ENCODE measurements around the gene THEM4.

THEM4 gene

DNA sequence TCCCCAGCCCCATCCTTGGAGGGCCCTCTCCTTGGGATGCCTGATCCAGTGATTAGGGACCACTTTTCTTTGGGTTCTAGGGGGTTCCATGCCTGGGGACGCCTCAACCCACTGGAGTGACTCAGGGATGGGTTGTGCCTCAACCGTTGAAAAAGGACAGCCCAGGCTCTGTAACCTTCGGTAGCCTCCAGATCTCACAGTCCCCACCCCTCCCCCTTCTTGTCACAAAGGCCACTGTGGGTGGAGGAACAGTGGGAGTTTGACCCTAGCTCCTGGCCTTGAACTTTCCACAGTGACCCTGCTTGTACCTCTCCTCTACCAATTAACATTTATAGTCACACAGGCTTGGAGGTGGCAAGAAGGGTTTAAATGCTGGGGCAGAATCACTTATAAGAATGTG lies 75.1 kb downstream of the THEM4 start:
- no peak for DNase-seq

DNA sequence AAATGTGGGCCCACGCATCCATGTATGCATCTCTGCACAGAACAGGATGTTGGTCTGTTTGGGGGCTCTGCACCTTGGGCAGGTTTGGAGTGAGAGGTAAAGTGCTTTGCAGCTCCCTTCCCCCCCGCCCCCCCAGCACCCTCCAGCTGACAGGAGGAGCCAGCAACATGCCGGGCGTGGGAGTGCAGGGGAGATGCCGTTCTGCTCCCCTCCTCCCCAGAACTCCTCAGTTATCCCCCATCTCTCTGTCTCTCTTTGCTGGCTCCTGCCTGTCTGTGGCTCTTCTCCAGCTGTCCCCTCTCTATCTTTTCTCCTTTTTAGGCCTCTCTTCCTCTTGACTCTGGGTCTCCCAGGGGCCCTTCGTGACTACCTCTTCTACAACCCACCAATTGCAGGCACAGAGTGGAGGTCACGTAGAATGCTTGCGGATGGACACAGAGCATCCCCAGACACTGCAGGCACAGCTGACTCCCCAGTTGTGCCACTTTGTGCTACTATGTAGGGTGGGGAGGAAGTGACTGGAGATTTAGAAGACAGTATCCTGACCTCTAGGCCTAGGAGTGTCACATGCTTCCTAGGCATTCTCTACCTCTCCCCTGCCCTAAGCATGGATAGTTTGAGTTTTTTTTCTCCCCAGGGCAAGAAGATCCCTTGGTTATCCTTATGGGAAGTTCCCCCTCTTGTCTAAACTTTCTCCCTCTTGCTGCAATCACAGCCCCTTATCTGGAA lies 76.0 kb downstream of the THEM4 start:
- DNase-seq, result no peak

GRCh38 chr1:151832318-151832980 lies 76.9 kb downstream of the THEM4 start:
- DNase-seq, result no peak

DNA sequence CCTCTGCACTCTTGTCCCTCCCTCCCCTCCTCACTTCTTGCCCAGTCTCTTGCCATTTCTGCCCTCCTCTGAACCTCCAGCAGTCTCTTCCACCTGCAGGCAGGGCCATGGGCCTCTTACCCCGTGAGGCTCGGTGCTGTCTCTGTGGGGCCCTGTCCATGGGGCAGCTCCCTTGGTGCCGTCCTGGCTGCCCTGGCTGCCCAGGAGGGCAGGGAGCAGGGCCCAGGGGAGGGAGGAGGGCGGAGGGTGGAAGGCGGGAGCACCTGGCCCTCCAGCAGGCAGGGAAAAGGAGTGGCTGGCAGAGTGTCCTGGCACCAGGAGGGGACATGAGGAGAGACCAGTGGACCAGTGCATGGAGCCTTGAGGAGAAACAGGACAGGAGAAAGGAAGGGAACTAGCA lies 77.7 kb downstream of the THEM4 start, which contains the start of gene RORC:
TSS of gene RORC (minus strand) at position 198 of the 400 bp plus-strand sequence. CDS start at position 160, 38 bp downstream.
- DNase-seq, result no peak

GRCh38 chr1:151831256-151831591 lies 78.1 kb downstream of the THEM4 start:
- no peak for DNase-seq

DNA sequence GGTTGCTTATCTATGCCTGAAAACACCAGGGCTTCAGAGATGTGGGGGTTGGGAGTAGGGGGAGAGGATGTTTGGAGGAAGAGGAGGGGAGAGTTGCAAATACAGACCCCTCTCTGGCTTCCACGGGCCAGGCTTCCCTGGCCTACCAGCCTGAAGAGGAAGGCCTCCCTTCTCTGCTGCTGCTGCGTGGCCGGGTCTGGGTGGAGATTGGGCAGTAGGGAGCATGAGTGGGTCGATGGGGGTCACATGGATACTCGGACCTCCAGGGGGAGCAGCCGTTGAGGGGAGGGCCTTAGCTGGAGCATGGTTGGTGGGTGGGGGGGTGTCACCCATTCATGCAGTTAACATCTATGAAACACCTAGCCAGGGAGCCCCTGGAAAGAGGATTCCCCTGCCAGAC lies 79.3 kb downstream of the THEM4 start:
- DNase-seq, result no peak

DNA sequence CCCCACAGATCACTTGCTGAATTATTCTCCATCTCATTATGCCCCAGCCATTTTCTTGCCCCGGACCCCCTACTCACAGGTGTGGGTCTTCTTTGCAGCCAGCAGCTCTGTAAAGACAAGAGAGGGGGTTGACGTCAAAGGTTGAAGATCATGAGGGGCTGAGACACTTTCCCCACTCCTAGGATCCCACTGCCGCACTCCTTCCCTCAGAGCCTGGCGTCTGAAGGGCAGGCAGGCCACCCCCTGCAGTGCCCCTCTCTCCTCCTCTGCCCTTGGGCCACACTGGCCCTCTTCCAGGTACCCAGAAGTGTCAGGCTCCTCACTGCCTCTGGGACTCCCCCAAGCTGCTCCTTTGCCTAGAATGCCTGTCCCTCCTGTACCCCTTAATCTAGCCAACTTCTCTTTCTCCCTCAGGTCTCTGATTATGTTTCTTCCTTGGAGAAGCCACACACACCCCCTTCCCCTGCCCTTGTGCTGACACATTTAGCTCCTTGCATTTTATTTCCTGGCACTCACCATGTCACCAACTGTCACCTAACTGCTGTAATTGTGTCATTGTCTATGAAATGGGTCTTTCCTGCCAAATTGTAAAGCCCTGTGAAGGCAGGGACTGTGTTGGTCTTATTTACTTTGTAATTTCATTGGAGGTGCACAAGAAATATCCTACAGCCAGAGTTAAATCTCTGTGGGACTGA lies 79.8 kb downstream of the THEM4 start:
- no peak for DNase-seq

DNA sequence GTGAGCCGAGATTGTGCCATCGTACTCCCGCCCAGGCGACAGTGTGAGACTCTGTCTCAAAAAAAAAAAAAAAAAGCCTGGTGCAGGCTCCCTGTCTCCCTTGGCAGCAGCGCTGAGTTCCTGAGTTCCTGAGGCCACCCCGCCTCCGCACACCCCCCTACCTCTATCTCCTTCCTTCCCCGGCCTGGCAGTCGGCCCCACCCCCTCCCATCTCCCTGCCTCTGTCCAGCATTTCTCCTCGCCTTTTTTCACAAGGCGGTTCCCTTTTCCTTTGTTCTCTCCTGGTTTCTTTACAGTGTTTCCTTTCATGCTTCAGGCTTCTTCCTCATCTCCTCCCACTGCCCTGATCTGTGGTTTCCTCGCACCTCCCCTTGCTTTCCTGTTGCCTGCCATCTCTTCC lies 80.4 kb downstream of the THEM4 start:
- DNase-seq, result no peak

GRCh38 chr1:151827853-151828252 lies 81.5 kb downstream of the THEM4 start:
- no peak for DNase-seq

DNA sequence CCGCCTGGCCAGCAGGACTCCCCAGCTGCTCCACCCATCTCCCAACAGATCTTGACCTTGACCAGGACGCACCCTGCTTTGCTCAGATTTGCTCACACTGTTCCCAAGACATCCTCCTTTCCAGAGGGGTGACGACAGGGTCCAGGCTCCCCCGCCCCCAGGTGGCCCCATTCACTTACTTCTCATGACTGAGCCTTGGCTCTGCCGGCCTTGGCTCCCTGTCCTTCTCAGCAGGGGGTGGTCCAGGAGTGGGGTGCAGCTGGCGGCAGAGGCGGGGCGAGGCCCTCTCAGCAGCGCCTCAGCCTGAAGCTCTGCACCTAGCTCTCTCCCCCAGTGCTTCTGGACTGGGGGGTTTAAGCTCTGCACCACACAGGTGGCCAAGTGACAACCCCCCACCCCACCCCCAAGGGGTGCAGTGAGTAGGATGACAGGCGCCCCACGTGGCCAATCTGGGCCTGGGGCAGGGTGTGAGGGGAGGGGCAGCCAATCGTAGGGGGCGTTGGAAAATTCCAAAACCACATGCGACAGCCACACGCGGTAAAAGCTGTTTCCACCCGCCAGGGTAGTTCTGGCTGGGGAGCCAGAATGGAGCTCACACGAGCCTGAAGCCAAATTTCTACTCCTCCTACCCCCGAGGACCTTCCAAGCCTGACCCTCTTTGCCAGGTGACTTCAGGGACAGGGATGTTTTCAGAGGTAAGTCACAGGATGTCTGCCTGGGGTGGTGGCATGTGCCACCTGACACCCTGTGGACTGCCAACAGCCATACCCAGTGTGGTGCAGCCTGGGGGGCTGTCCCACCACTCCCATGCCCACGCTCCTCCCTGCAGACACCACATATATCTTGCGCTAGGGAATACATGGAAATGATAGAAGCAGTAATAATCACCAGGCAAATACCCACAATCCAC lies 83.3 kb downstream of the THEM4 start:
- DNase-seq, result peak; percentile 52 to 60

DNA sequence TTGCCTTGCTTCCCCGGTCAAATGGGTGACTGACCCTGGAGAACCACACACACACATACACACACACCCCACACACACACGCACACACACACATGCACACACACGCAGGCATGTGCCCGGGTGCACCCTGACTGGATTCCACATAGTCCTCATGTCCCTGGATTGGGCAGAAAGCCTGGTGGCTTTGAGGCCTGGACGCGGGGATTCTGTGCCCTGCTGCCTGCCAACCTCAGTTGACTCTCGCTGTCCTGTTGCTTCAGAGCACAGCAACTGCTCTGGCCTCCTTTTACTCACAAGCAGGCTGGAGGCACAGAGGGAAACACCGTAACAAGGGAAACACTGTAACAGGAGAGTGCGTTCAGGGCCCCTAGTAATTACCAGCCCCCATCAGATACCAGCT lies 84.1 kb downstream of the THEM4 start:
- DNase-seq, result no peak

Measured in activated CD4-positive, alpha-beta T cell treated with anti-CD3 and anti-CD28 coated beads, Interleukin-2, amount 50 U/mL, for 4 hours (primary cell).